ENCODE results near the gene NFIC. TPM values are rescaled to one million over a fixed set of nuclear protein-coding genes. Genes with fewer than 3 reads are reported as not detected.

Gene NFIC
- total and polyA plus RNA-seq, 2 of the 4 experiments (the other 2 are of a cell fraction), result 21.9 to 32.1 TPM

DNA sequence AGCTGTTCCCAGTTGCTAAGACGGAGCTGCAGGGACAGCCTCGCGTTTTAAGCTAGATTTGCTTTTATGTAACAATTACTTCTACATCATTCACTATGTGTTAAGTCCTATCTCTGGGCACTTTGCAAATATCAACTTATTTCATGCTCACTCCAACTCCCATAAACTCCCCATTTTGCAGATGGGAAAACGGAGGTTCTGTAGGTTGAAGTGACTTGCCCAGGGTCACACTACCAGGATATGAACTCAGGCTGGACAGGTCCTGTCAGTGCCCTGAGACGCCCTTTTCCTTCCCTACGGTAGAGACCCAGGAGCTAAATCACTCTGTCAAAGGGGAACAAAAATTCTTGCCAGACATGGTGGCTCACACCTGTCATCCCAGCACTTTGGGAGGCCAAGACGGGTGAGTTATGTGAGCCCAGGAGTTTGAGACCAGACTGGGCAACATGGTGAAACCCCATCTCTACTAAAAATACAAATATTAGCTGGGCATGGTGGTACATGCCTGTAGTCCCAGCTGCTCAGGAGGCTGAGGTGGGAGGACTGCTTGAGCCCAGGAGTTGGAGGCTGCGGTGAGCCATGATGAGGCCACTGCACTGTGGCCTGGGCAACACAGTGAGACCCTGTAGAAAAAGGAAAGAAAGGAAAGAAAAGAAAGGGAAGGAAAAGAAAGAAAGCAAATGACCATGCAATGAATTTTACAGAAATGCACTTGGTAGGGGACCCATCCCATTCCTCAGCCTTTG is 14.5 kb upstream of the NFIC start:
- Histone ChIP-seq H3K9me1 (ENCODE audit: insufficient read depth, low read length) (0 out of 2 replicates have a peak, but pooled peaks cover 3% of the 10 kb centered on the region), H3K27me3 (ENCODE audit: control insufficient read depth, insufficient read depth, low read length) (no peaks in the 10 kb centered on the region), H2BK20ac (ENCODE audit: low read depth, low read length) (no peak overlapping the region), H3K23ac (ENCODE audit: low read depth, low read length) (no peak overlapping the region), H3K27ac (ENCODE audit: insufficient read depth, low read length) (no peak overlapping the region), H3K4me1 (ENCODE audit: control insufficient read depth, insufficient read depth, low read length) (peaks cover 2% of the 10 kb centered on the region), H3K79me1 (ENCODE audit: low read depth in 1 of 2, low read length in 2 of 2) (no peaks in the 10 kb centered on the region), H2BK5ac (ENCODE audit: low read depth, low read length, poor library complexity, severe bottlenecking) (no peak overlapping the region), H4K20me1 (ENCODE audit: insufficient read depth, low read length) (no peaks in the 10 kb centered on the region), H3K4me3 (ENCODE audit: insufficient read depth, low read depth, low read length) (no peak overlapping the region), H2AK5ac (ENCODE audit: low read depth, low read length) (no peak overlapping the region), H3K9me3 (ENCODE audit: control insufficient read depth, insufficient read depth, low read length) (peaks cover 4% of the 10 kb centered on the region; the same call in 1 of the 2 replicates), H4K5ac (ENCODE audit: low read depth, low read length) (no peak overlapping the region), H3K9ac (ENCODE audit: low read depth, low read length) (no peak overlapping the region), H4K91ac (ENCODE audit: insufficient read depth, low read depth, low read length) (no peak overlapping the region), H4K8ac (ENCODE audit: low read depth in 2 of 2, low read length in 2 of 2) (no peak overlapping the region), H3K4me2 (ENCODE audit: low read depth, low read length) (no peak overlapping the region), H3K18ac (ENCODE audit: low read depth, low read length) (no peak overlapping the region), H2BK120ac (ENCODE audit: low read depth, low read length) (no peak overlapping the region), H3K4ac (ENCODE audit: low read depth, low read length) (no peak overlapping the region), H3K56ac (ENCODE audit: extremely low read depth, insufficient read depth, low read length) (no peak overlapping the region), H3K14ac (replicated peaks; ENCODE audit: low read depth, low read length) (no peak overlapping the region), H2AK9ac (replicated peaks; ENCODE audit: low read depth, low read length, poor library complexity) (no peak overlapping the region), H3K36me3 (ENCODE audit: control insufficient read depth, insufficient read depth, low read length) (no peaks in the 10 kb centered on the region), H2AFZ (replicated peaks; ENCODE audit: low read length, poor library complexity) (no peak overlapping the region), H2BK15ac (ENCODE audit: low read depth, low read length) (no peak overlapping the region)
- ATAC-seq (ENCODE audit: low read depth), result no peak
- ChIA-PET CTCF (no interaction called here), POLR2A (ENCODE audit: unreplicated experiment) (no interaction called here)
- BruUV-seq (replicated peaks), result no TSS peak
- in situ Hi-C loops (cut with MboI; ENCODE audit: low sequenced_read_pairs), result no loop called here
- DNase-seq, result no peak
- TF ChIP-seq MXI1 (IDR thresholded peaks at IDR 0.05; ENCODE audit: borderline replicate concordance, low read depth, low read length) (no peak), CHD1 (IDR thresholded peaks at IDR 0.05; ENCODE audit: low read depth, low read length) (no peak), BHLHE40 (IDR thresholded peaks at IDR 0.05; ENCODE audit: low read depth, low read length) (no peak), NFE2L2 (IDR thresholded peaks at IDR 0.05; ENCODE audit: low read depth, low read length) (no peak), MAFK (IDR thresholded peaks at IDR 0.05; ENCODE audit: low read depth, low read length) (no peak), SMC3 (IDR thresholded peaks at IDR 0.05; ENCODE audit: low read depth, low read length) (no peak), RFX5 (IDR thresholded peaks at IDR 0.05; ENCODE audit: low read depth, low read length) (no peak), RAD21 (IDR thresholded peaks at IDR 0.05; ENCODE audit: low read length) (no peak)
- TF ChIP-seq, protein P1, sequence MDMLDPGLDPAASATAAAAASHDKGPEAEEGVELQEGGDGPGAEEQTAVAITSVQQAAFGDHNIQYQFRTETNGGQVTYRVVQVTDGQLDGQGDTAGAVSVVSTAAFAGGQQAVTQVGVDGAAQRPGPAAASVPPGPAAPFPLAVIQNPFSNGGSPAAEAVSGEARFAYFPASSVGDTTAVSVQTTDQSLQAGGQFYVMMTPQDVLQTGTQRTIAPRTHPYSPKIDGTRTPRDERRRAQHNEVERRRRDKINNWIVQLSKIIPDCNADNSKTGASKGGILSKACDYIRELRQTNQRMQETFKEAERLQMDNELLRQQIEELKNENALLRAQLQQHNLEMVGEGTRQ (IDR thresholded peaks at IDR 0.05; ENCODE audit: low read depth, low read length), result no peak
- dilution Hi-C loops (cut with HindIII; ENCODE audit: low sequenced_read_pairs, unreplicated experiment), result no loop called here
- intact Hi-C loops (cut with micrococcal nuclease), result no loop called here
- WGBS, 2 experiments (ENCODE audit: extremely low coverage in 2 of 2, insufficient read length in 1 of 2), result 93% methylated on average over 3 of the region's 8 CpGs; no CpG with 5 or more reads in 1 of the 2 experiments
